HCT116 (cell line): ENCODE results near the gene SND1. TPM values are rescaled to one million over a fixed set of nuclear protein-coding genes. Genes with fewer than 3 reads are reported as not detected.

Experiments
- ATAC-seq: fragments of 200-7000 bp; cut with Tn5 transposase; 2 replicates; pipeline ENCODE4 v1.9.1; 2020; ENCODE audit warnings: mild to moderate bottlenecking, moderate library complexity
- BruUV-seq: library from RNA; stranded (reverse); fragments of 400-500 nt; replicated peaks from 2 replicates; lab custom pipeline; 2021; lab: Mats Ljungman, UMichigan
- CTCF ChIA-PET: fragments of 300-600 bp; sonication (Branson Sonifier 250); formaldehyde crosslinking; loops from one replicate; lab custom pipeline; 2021; ENCODE audit warnings: antibody characterized with exemption; lab: Charles Lee
- POLR2A ChIA-PET: fragments of 300-600, 350-600 bp; sonication (Branson Sonifier 250); formaldehyde crosslinking; loops from one replicate; lab custom pipeline; 2021; ENCODE audit warnings: antibody characterized with exemption; lab: Charles Lee
- RAD21 ChIA-PET, 2 experiments: fragments of 300-600 bp; sonication (Branson Sonifier 250); formaldehyde crosslinking; loops; one replicate each; lab custom pipeline; 2023; ENCODE audit warnings: low total read pairs in 2 of 2; ENCODE audit not compliant: uncharacterized antibody in 2 of 2, unreplicated experiment in 2 of 2, low non-redundant PET in 1 of 2; lab: Charles Lee
- DNase-seq: peaks from one replicate; pipeline ENCODE4 v3.0.0-alpha.2; 2010; ENCODE audit warnings: low read depth, low spot score
- H2AFZ ChIP-seq: fragments of 200-600 bp; shearing (Covaris generic), sonication (generic); 2 replicates; pipeline ENCODE4 v1.6.1; 2017; ENCODE audit warnings: low read depth, mixed run types, mixed read lengths, antibody characterized with exemption, low read length; ENCODE audit not compliant: poor library complexity, severe bottlenecking
- H3K27ac ChIP-seq: 2 replicates; pipeline ENCODE4 v1.5.1; 2012; ENCODE audit warnings: low read depth, low read length
- H3K27me3 ChIP-seq: fragments of 200-600 bp; sonication (generic); 2 replicates; pipeline ENCODE4 v1.6.1; 2016; ENCODE audit warnings: mixed run types, low read length, mixed read lengths; ENCODE audit not compliant: insufficient read depth
- H3K36me3 ChIP-seq, 2 experiments: fragments of 200-500 bp in 1 of 2; fragments of 200-600 bp in 1 of 2; sonication (Bioruptor generic) in 1 of 2; sonication (generic) in 1 of 2; 2 replicates each; pipeline versions ENCODE4 v1.5.1 to v1.6.1; 2014 to 2016; ENCODE audit warnings: low read length in 2 of 2, inconsistent platforms in 1 of 2, mixed read lengths in 1 of 2, mixed run types in 1 of 2; ENCODE audit not compliant: insufficient read depth in 2 of 2, control insufficient read depth in 1 of 2
- H3K4me1 ChIP-seq, 2 experiments: fragments of 200-600 bp in 1 of 2; sonication (generic) in 1 of 2; 2 replicates each; pipeline versions ENCODE4 v1.5.1 to v1.6.1; 2012 to 2017; ENCODE audit warnings: low read length in 2 of 2, inconsistent platforms in 1 of 2, mild to moderate bottlenecking in 1 of 2, mixed read lengths in 1 of 2, mixed run types in 1 of 2, moderate library complexity in 1 of 2; ENCODE audit not compliant: insufficient read depth in 2 of 2, control insufficient read depth in 1 of 2
- H3K4me2 ChIP-seq: fragments of 200-600 bp; sonication (generic); 2 replicates; pipeline ENCODE4 v1.6.1; 2017; ENCODE audit warnings: mixed run types, low read length, mixed read lengths
- H3K4me3 ChIP-seq, 2 experiments: fragments of 200-600 bp in 1 of 2; sonication (generic) in 1 of 2; replicated peaks in 1 of 2; 2 replicates each; pipeline ENCODE4 v1.5.1; 2011 to 2016; ENCODE audit warnings: low read length in 2 of 2, control low read depth in 1 of 2, low read depth in 1 of 2, mild to moderate bottlenecking in 1 of 2, mixed read lengths in 1 of 2, mixed run types in 1 of 2
- H3K79me2 ChIP-seq: fragments of 200-600 bp; sonication (generic); 2 replicates; pipeline ENCODE4 v1.6.1; 2017; ENCODE audit warnings: mild to moderate bottlenecking, mixed run types, low read length, moderate library complexity, mixed read lengths; ENCODE audit not compliant: insufficient read depth
- H3K9ac ChIP-seq: fragments of 200-600 bp; sonication (generic); 2 replicates; pipeline ENCODE4 v1.6.1; 2016; ENCODE audit warnings: low read length, mixed read lengths
- H3K9me2 ChIP-seq: fragments of 200-600 bp; sonication (generic), shearing (Covaris generic); 2 replicates; pipeline ENCODE4 v1.6.1; 2017; ENCODE audit warnings: mixed run types, mild to moderate bottlenecking, moderate library complexity; ENCODE audit not compliant: insufficient read depth
- H3K9me3 ChIP-seq, 2 experiments: fragments of 200-500 bp in 1 of 2; fragments of 200-600 bp in 1 of 2; sonication (Bioruptor generic) in 1 of 2; sonication (generic) in 1 of 2; 2 replicates each; pipeline ENCODE4 v1.6.1; 2014 to 2017; ENCODE audit warnings: low read length in 2 of 2, mixed read lengths in 2 of 2, inconsistent platforms in 1 of 2, low read depth in 1 of 2, mild to moderate bottlenecking in 1 of 2, mixed run types in 1 of 2, moderate library complexity in 1 of 2; ENCODE audit not compliant: control insufficient read depth in 1 of 2, insufficient read depth in 1 of 2
- H4K20me1 ChIP-seq: fragments of 200-600 bp; sonication (generic), shearing (Covaris generic); 2 replicates; pipeline ENCODE4 v1.6.1; 2017; ENCODE audit warnings: mixed run types, mild to moderate bottlenecking, moderate library complexity; ENCODE audit not compliant: insufficient read depth
- CEBPB ChIP-seq: IDR thresholded peaks from 2 replicates; pipeline ENCODE4 v1.6.1; 2012; ENCODE audit warnings: low read depth
- EGR1 ChIP-seq: IDR thresholded peaks from 2 replicates; pipeline ENCODE4 v1.6.1; 2012; ENCODE audit warnings: low read depth
- ELF1 ChIP-seq: IDR thresholded peaks from 2 replicates; pipeline ENCODE4 v1.6.1; 2012; ENCODE audit warnings: low read depth, borderline replicate concordance
- EZH2 ChIP-seq: fragments of 200-600 bp; sonication (generic); IDR thresholded peaks from 2 replicates; pipeline ENCODE4 v1.6.1; 2017; ENCODE audit warnings: antibody characterized with exemption, mixed run types
- EZH2phosphoT487 ChIP-seq: fragments of 200-600 bp; IDR thresholded peaks from 2 replicates; pipeline ENCODE4 v1.6.1; 2018; ENCODE audit warnings: antibody characterized with exemption, borderline replicate concordance
- FOSL1 ChIP-seq: IDR thresholded peaks from 2 replicates; pipeline ENCODE4 v1.6.1; 2012; ENCODE audit warnings: low read depth
- MAX ChIP-seq: IDR thresholded peaks from 2 replicates; pipeline ENCODE4 v1.6.1; 2012
- POLR2AphosphoS5 ChIP-seq: IDR thresholded peaks from 2 replicates; pipeline ENCODE4 v1.6.1; 2011; ENCODE audit warnings: mild to moderate bottlenecking, low read depth, low read length, moderate library complexity
- SIN3A ChIP-seq: IDR thresholded peaks from 2 replicates; pipeline ENCODE4 v1.6.1; 2012; ENCODE audit warnings: low read depth
- SP1 ChIP-seq: IDR thresholded peaks from 2 replicates; pipeline ENCODE4 v1.6.1; 2012; ENCODE audit warnings: low read depth
- SRF ChIP-seq: IDR thresholded peaks from 2 replicates; pipeline ENCODE4 v1.6.1; 2012; ENCODE audit warnings: low read depth
- TCF7L2 ChIP-seq: IDR thresholded peaks from 2 replicates; pipeline ENCODE4 v1.7.0; 2011; ENCODE audit warnings: borderline replicate concordance, inconsistent platforms; ENCODE audit not compliant: insufficient read depth, insufficient read length; ENCODE audit errors: extremely low read depth
- YY1 ChIP-seq: IDR thresholded peaks from 2 replicates; pipeline ENCODE4 v1.6.1; 2011; ENCODE audit warnings: low read length, low read depth, moderate library complexity, mild to moderate bottlenecking; ENCODE audit not compliant: insufficient replicate concordance; ENCODE audit errors: extremely low read depth
- ZBTB33 ChIP-seq: IDR thresholded peaks from 2 replicates; pipeline ENCODE4 v1.6.1; 2011; ENCODE audit warnings: mild to moderate bottlenecking, low read length, moderate library complexity; ENCODE audit not compliant: insufficient replicate concordance; ENCODE audit errors: extremely low read depth
- ZFX ChIP-seq: fragments of 450-650 bp; IDR thresholded peaks from 2 replicates; pipeline ENCODE4 v1.6.1; 2017
- ZNF274 ChIP-seq: fragments of 200-500 bp; sonication (Bioruptor generic); IDR thresholded peaks from 2 replicates; pipeline ENCODE4 v1.6.1; 2014; ENCODE audit warnings: mild to moderate bottlenecking, low read depth, low read length, inconsistent platforms
- intact Hi-C: fragments of 100-400 bp; cut with micrococcal nuclease; formaldehyde crosslinking; loops from 2 replicates; pipeline ENCODE4 v1.10.0; 2022
- total RNA-seq: library from RNA; stranded (reverse); gene quantifications from one replicate; pipeline ENCODE4 v1.2.1, GENCODE V29; 2021; ENCODE audit not compliant: unreplicated experiment
- TF ChIP-seq, protein P1 (sequence below): IDR thresholded peaks from 2 replicates; pipeline ENCODE4 v1.6.1; 2012; ENCODE audit warnings: low read depth
- TF ChIP-seq, protein P2 (sequence below): IDR thresholded peaks from 2 replicates; pipeline ENCODE4 v1.6.1; 2012

Gene SND1
- total RNA-seq, 1 experiment from 2014 or later: 169 TPM

- intact Hi-C loops: no loop called here
- BruUV-seq: no TSS peak
- RAD21 ChIA-PET: no interaction called here
Observed at GRCh38 chr7:127710635-127711034, 58.6 kb downstream of the SND1 start.

DNA sequence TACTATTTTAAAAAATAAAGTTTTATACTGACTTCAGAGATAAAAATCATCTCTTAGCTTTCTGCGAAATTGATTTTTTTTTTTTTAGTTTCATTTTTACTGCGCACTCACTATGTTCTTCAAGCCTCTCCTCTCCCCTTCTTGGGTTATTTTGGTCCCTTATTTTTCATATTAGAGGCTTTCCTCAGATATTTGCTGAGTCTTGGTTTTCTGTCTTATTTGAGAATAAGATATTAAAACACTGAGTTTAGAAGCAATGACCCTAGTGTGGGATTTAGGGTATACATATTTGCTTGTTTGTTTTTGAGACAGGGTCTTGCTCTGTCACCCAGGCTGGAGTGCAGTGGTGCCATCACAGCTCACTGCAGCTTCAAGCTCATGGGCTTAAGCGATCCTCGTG, 59.9 kb downstream of the SND1 start:
- intact Hi-C loops: no loop called here
- H3K79me2 ChIP-seq: peaks cover 74% of the 10 kb centered on the region
- H3K9me3 ChIP-seq: peaks cover 6 to 11% of the 10 kb centered on the region in 2 experiments; a peak in 2 of 4 replicates
- H2AFZ ChIP-seq: no peak overlapping the region
- peaks cover 32 to 81% of the 10 kb centered on the region in 2 experiments for H3K36me3 ChIP-seq
- RAD21 ChIA-PET: no interaction called here
- ATAC-seq (no peak), DNase-seq (no peak)
- no TSS peak for BruUV-seq
- no peak overlapping the region for H3K4me2 ChIP-seq
- H3K9ac ChIP-seq: no peak overlapping the region
- H3K4me1 ChIP-seq: peaks cover 0 to 4% of the 10 kb centered on the region in 2 experiments; a peak in 1 of 4 replicates
- no peaks in the 10 kb centered on the region for H3K9me2 ChIP-seq
- POLR2A ChIA-PET: no interaction called here
- no peaks in the 10 kb centered on the region for H3K27me3 ChIP-seq
- no peak overlapping the region for H3K4me3 ChIP-seq
- no peak overlapping the region for H3K27ac ChIP-seq
- CTCF ChIA-PET: no interaction called here
- H4K20me1 ChIP-seq: peaks cover 10% of the 10 kb centered on the region
- no peak for TF ChIP-seq SP1
- TF ChIP-seq SIN3A: no peak
- TF ChIP-seq, protein P1, sequence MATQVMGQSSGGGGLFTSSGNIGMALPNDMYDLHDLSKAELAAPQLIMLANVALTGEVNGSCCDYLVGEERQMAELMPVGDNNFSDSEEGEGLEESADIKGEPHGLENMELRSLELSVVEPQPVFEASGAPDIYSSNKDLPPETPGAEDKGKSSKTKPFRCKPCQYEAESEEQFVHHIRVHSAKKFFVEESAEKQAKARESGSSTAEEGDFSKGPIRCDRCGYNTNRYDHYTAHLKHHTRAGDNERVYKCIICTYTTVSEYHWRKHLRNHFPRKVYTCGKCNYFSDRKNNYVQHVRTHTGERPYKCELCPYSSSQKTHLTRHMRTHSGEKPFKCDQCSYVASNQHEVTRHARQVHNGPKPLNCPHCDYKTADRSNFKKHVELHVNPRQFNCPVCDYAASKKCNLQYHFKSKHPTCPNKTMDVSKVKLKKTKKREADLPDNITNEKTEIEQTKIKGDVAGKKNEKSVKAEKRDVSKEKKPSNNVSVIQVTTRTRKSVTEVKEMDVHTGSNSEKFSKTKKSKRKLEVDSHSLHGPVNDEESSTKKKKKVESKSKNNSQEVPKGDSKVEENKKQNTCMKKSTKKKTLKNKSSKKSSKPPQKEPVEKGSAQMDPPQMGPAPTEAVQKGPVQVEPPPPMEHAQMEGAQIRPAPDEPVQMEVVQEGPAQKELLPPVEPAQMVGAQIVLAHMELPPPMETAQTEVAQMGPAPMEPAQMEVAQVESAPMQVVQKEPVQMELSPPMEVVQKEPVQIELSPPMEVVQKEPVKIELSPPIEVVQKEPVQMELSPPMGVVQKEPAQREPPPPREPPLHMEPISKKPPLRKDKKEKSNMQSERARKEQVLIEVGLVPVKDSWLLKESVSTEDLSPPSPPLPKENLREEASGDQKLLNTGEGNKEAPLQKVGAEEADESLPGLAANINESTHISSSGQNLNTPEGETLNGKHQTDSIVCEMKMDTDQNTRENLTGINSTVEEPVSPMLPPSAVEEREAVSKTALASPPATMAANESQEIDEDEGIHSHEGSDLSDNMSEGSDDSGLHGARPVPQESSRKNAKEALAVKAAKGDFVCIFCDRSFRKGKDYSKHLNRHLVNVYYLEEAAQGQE: no peak
- TF ChIP-seq, protein P2, sequence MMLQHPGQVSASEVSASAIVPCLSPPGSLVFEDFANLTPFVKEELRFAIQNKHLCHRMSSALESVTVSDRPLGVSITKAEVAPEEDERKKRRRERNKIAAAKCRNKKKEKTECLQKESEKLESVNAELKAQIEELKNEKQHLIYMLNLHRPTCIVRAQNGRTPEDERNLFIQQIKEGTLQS: no peak
- TF ChIP-seq ELF1: no peak
- no peak for TF ChIP-seq EGR1
- no peak for TF ChIP-seq FOSL1
- no peak for TF ChIP-seq YY1
- TF ChIP-seq ZBTB33: no peak
- TF ChIP-seq ZFX: no peak

More at GRCh38 chr7:127710635-127711034, 58.6 kb downstream of the SND1 start:
- Histone ChIP-seq H3K79me2 (peaks cover 67% of the 10 kb centered on the region), H3K9me3 (peaks cover 6 to 11% of the 10 kb centered on the region in 2 experiments; a peak in 2 of 4 replicates), H3K4me3 (no peak overlapping the region), H3K36me3 (peaks cover 39 to 82% of the 10 kb centered on the region in 2 experiments), H4K20me1 (peaks cover 4% of the 10 kb centered on the region), H3K27me3 (no peaks in the 10 kb centered on the region), H3K4me2 (no peak overlapping the region), H3K9ac (no peak overlapping the region), H2AFZ (no peak overlapping the region), H3K9me2 (no peaks in the 10 kb centered on the region), H3K27ac (no peak overlapping the region), H3K4me1 (peaks cover 0 to 4% of the 10 kb centered on the region in 2 experiments; a peak in 1 of 4 replicates)
- ChIA-PET POLR2A (no interaction called here), CTCF (no interaction called here)
- TF ChIP-seq SIN3A (no peak), CEBPB (no peak), MAX (no peak), TCF7L2 (no peak), EZH2phosphoT487 (no peak), SRF (no peak), EZH2 (no peak), YY1 (no peak), EGR1 (no peak), POLR2AphosphoS5 (no peak), ZNF274 (no peak)
- DNase-seq (no peak), ATAC-seq (no peak)
